ENCODE measurements around the gene CYP4A22.

The CYP4A22 gene

DNA sequence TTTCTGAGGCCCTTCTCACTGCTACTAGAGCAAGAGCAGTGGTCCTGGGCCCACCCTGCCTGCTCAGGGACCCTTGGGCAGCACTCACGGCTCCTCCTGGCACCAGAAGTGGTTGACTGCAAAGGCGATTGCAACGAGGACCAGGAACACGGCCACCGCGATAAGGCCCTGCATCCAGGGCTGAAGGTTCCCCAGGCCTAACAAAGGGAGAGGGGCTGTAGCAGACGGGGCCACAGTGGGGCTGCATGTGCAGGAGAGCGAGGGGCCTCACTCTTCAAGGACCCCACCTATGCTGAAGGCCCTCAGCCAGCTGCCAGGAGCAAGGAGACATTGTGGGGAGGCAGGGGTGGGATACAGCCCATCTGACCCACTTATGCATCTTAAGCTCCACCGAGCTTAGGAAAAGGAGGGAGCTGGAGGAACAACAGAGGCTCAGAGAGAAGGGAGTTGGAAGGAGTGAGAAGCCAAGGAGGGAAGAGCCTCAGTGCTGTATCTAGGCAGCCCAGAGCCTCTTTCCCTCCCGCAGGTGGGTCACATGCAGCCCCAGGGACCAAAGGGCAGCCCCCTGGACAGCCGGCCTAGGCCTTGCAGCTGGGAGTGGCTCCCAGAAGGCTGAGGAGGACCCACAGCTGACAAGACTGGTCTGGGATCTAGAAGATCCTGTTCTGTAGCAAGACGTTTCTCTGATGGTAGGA lies 50.1 kb downstream of the CYP4A22 start:
- no peak for TF ChIP-seq ZFX (IDR thresholded peaks at IDR 0.05; ENCODE audit: borderline replicate concordance)
- TF ChIP-seq, protein P1, sequence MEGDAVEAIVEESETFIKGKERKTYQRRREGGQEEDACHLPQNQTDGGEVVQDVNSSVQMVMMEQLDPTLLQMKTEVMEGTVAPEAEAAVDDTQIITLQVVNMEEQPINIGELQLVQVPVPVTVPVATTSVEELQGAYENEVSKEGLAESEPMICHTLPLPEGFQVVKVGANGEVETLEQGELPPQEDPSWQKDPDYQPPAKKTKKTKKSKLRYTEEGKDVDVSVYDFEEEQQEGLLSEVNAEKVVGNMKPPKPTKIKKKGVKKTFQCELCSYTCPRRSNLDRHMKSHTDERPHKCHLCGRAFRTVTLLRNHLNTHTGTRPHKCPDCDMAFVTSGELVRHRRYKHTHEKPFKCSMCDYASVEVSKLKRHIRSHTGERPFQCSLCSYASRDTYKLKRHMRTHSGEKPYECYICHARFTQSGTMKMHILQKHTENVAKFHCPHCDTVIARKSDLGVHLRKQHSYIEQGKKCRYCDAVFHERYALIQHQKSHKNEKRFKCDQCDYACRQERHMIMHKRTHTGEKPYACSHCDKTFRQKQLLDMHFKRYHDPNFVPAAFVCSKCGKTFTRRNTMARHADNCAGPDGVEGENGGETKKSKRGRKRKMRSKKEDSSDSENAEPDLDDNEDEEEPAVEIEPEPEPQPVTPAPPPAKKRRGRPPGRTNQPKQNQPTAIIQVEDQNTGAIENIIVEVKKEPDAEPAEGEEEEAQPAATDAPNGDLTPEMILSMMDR (IDR thresholded peaks at IDR 0.05), result no peak
- H3K27ac ChIP-seq, result no peak overlapping the region

DNA sequence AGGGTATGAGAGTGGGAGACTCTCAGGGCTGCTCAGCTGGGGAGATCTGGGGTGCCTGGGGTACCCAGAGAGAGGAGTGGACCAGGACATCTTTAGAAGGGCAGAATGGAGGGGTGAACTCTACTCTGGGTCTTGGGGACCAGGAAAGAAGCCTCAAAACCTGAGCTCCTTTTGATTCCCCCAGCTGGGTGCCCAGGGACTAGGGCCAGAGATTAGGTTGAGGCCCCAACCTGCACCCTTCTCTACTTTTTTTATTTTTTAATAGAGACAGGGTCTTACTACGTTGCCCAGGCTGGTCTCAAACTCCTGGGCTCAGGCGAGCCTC lies 50.6 kb downstream of the CYP4A22 start:
- H3K27ac ChIP-seq, result no peak overlapping the region
- TF ChIP-seq, protein P1 (IDR thresholded peaks at IDR 0.05), result no peak
- no peak for TF ChIP-seq ZFX (IDR thresholded peaks at IDR 0.05; ENCODE audit: borderline replicate concordance)

DNA sequence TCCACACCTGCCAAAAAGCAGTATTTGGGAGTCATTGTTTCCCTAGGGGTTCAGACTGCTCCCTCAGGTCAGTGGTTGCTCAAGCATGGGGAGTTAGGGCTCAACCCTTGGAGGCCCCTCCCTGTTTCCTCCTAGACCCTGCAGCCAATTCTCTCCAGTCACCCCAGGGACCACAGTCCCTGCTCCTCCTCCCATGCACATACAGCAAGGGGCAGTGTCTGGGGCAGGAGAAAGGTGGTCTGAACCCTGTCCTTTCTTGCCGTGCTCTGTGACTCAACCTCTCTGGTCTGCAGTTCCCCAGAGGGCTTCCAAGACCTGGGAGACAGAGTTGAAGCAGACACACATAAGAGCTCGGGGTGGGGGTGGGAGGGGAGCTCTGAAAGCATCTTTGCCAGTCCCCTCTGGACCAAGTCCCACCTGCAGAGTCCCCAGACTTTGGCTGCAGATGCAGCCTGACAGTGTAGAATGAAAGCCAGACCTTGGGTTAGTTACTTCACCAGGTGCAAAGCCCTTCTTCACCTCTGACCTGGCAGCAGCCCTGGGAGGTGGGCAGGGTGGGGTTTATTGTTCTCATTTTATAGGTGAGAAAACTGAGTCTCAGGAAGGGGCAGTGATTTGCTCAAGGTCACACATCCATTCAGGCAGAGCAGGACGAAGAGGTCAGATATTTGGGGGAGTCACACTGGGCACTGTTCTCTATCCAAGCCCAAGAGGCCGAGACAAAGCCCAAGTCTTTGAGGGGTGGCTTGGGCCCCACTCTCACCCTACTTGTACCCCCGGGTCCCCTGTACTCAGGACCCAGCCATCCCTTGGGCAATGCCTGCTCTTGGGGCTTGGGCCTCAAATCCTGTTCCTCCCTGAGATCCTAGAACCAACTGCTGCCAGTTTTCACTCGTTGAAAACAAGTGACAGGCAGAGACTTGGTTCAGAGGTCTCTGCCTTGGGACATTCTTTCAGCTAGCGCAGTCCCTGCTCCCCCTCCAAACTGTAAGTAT lies 51.8 kb downstream of the CYP4A22 start:
- TF ChIP-seq ZFX (IDR thresholded peaks at IDR 0.05; ENCODE audit: borderline replicate concordance), result no peak
- TF ChIP-seq, protein P1 (IDR thresholded peaks at IDR 0.05), result no peak
- H3K27ac ChIP-seq, result no peak overlapping the region

- no peak within 1 kb of the TSS for H3K27ac ChIP-seq
- TF ChIP-seq, protein P1 (IDR thresholded peaks at IDR 0.05), result no peak
- no peak for TF ChIP-seq ZFX (IDR thresholded peaks at IDR 0.05; ENCODE audit: borderline replicate concordance)
These were observed 52.7 kb downstream of the CYP4A22 start, which contains the start of gene PDZK1IP1 for GRCh38 chr1:47189844-47190508. TSS of gene PDZK1IP1 (minus strand) at chr1:47190036. CDS start at chr1:47189932, 104 bp downstream.

DNA sequence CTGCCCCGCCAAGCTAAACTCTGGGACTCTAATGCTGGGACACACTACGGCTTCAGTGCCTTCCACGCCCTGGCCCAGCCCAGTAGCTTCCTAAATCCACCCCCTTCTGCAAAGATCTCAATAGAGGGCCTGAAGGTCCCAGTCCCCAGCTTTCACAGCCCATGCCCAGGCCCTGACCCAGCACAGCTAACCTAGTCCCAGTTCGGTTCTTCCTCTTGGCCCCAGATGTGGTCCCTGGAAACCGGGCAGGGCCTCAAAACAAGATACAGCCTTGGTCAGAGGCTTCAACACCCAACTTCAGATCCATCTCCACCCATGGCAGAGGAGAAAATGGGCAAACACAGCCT lies 53.2 kb downstream of the CYP4A22 start:
- TF ChIP-seq, protein P1 (IDR thresholded peaks at IDR 0.05), result no peak
- no peak for TF ChIP-seq ZFX (IDR thresholded peaks at IDR 0.05; ENCODE audit: borderline replicate concordance)

GRCh38 chr1:47190857-47191256 lies 53.6 kb downstream of the CYP4A22 start:
- H3K27ac ChIP-seq, result no peak overlapping the region
- TF ChIP-seq ZFX (IDR thresholded peaks at IDR 0.05; ENCODE audit: borderline replicate concordance), result no peak
- TF ChIP-seq, protein P1 (IDR thresholded peaks at IDR 0.05), result no peak

More for the DNA sequence above, 53.2 kb downstream of the CYP4A22 start:
- H3K27ac ChIP-seq, result no peak overlapping the region

Data from 22Rv1 (cell line).